H9 (cell line): ENCODE results near the gene FOXK1. TPM values are rescaled to one million over a fixed set of nuclear protein-coding genes. Genes with fewer than 3 reads are reported as not detected.

Experiments
- DNase-seq: peaks from one replicate; pipeline ENCODE4 v3.0.0-alpha.2; 2017
- H2AFZ ChIP-seq: one replicate; pipeline ENCODE4 v1.6.1; 2013; ENCODE audit warnings: mild to moderate bottlenecking, low read length, control low read depth, moderate library complexity
- H2AK5ac ChIP-seq: 2 replicates; pipeline ENCODE4 v1.6.1; 2013; ENCODE audit warnings: low read length, control low read depth, mixed read lengths; ENCODE audit not compliant: insufficient read length
- H2BK120ac ChIP-seq: one replicate; pipeline ENCODE4 v1.6.1; 2013; ENCODE audit warnings: low read depth, mild to moderate bottlenecking, low read length, control low read depth, inconsistent platforms; ENCODE audit not compliant: poor library complexity, severe bottlenecking
- H2BK12ac ChIP-seq: 2 replicates; pipeline ENCODE4 v1.6.1; 2013; ENCODE audit warnings: low read length, control low read depth, mixed read lengths, low read depth; ENCODE audit not compliant: insufficient read length
- H2BK15ac ChIP-seq: 2 replicates; pipeline ENCODE4 v1.6.1; 2013; ENCODE audit warnings: low read depth, low read length, control low read depth
- H2BK20ac ChIP-seq: one replicate; pipeline ENCODE4 v1.6.1; 2013; ENCODE audit warnings: low read depth, mild to moderate bottlenecking, low read length, control low read depth, inconsistent platforms; ENCODE audit not compliant: poor library complexity, severe bottlenecking
- H2BK5ac ChIP-seq: 2 replicates; pipeline ENCODE4 v1.6.1; 2013; ENCODE audit warnings: low read length, control low read depth, mixed read lengths; ENCODE audit not compliant: insufficient read length
- H3K14ac ChIP-seq: 2 replicates; pipeline ENCODE4 v1.6.1; 2013; ENCODE audit warnings: low read length, control low read depth; ENCODE audit not compliant: insufficient read depth
- H3K18ac ChIP-seq: 2 replicates; pipeline ENCODE4 v1.6.1; 2013; ENCODE audit warnings: low read depth, mild to moderate bottlenecking, mixed read lengths, low read length, control low read depth; ENCODE audit not compliant: insufficient read length
- H3K23ac ChIP-seq: 2 replicates; pipeline ENCODE4 v1.6.1; 2013; ENCODE audit warnings: low read length, control low read depth, mixed read lengths, low read depth; ENCODE audit not compliant: insufficient read length
- H3K23me2 ChIP-seq: 2 replicates; pipeline ENCODE4 v1.6.1; 2013; ENCODE audit warnings: low read depth, mild to moderate bottlenecking, mixed read lengths, low read length, control low read depth; ENCODE audit not compliant: insufficient read length, poor library complexity, severe bottlenecking
- H3K27ac ChIP-seq: 2 replicates; pipeline ENCODE4 v1.5.1; 2013; ENCODE audit warnings: low read length, control low read depth, mixed read lengths, low read depth; ENCODE audit not compliant: insufficient read length
- H3K27me3 ChIP-seq: 2 replicates; pipeline ENCODE4 v1.6.1; 2013; ENCODE audit warnings: low read length, control low read depth, inconsistent platforms; ENCODE audit not compliant: insufficient read depth
- H3K4ac ChIP-seq: 2 replicates; pipeline ENCODE4 v1.6.1; 2013; ENCODE audit warnings: low read depth, mild to moderate bottlenecking, control low read depth, inconsistent platforms, low read length, moderate library complexity
- H3K4me1 ChIP-seq: 2 replicates; pipeline ENCODE4 v1.6.1; 2013; ENCODE audit warnings: low read length, control low read depth, inconsistent platforms; ENCODE audit not compliant: insufficient read depth
- H3K4me2 ChIP-seq: 2 replicates; pipeline ENCODE4 v1.6.1; 2013; ENCODE audit warnings: low read length, control low read depth, mixed read lengths; ENCODE audit not compliant: insufficient read length, insufficient read depth
- H3K56ac ChIP-seq: 2 replicates; pipeline ENCODE4 v1.6.1; 2013; ENCODE audit warnings: low read depth, mild to moderate bottlenecking, mixed read lengths, low read length, control low read depth; ENCODE audit not compliant: insufficient read length
- H3K79me1 ChIP-seq: 2 replicates; pipeline ENCODE4 v1.6.1; 2013; ENCODE audit warnings: low read depth, mild to moderate bottlenecking, moderate library complexity, low read length, control low read depth, inconsistent platforms; ENCODE audit not compliant: insufficient read depth, poor library complexity, severe bottlenecking
- H3K79me2 ChIP-seq: 2 replicates; pipeline ENCODE4 v1.6.1; 2013; ENCODE audit warnings: low read length, control low read depth, inconsistent platforms; ENCODE audit not compliant: insufficient read depth
- H3K9ac ChIP-seq: 2 replicates; pipeline ENCODE4 v1.6.1; 2013; ENCODE audit warnings: low read length, control low read depth, mixed read lengths; ENCODE audit not compliant: insufficient read length; ENCODE audit errors: extremely low read depth
- H3K9me3 ChIP-seq: one replicate; pipeline ENCODE4 v1.6.1; 2013; ENCODE audit warnings: low read depth, low read length, inconsistent platforms; ENCODE audit not compliant: control insufficient read depth
- H3T11ph ChIP-seq: one replicate; pipeline ENCODE4 v1.6.1; 2013; ENCODE audit warnings: mild to moderate bottlenecking, low read length, control low read depth, inconsistent platforms
- H4K20me1 ChIP-seq: one replicate; pipeline ENCODE4 v1.6.1; 2013; ENCODE audit not compliant: control insufficient read depth, insufficient read length, insufficient read depth
- H4K5ac ChIP-seq: 2 replicates; pipeline ENCODE4 v1.6.1; 2013; ENCODE audit warnings: low read depth, mild to moderate bottlenecking, mixed read lengths, low read length, control low read depth; ENCODE audit not compliant: insufficient read length
- H4K8ac ChIP-seq: replicated peaks from 2 replicates; pipeline ENCODE4 v1.6.1; 2013; ENCODE audit warnings: low read length, control low read depth, mixed read lengths, low read depth; ENCODE audit not compliant: insufficient read length
- H4K91ac ChIP-seq: 2 replicates; pipeline ENCODE4 v1.6.1; 2013; ENCODE audit warnings: low read depth, mild to moderate bottlenecking, moderate library complexity, mixed read lengths, low read length, control low read depth; ENCODE audit not compliant: insufficient read length
- H3K27ac Mint-ChIP-seq, 3 experiments: 2 replicates in 2 of 3; 3 replicates in 1 of 3; pipeline ENCODE4 v1.8.0; 2020 to 2021; ENCODE audit warnings: mixed read lengths in 3 of 3, mild to moderate bottlenecking in 1 of 3, moderate library complexity in 1 of 3
- H3K27me3 Mint-ChIP-seq: 2 replicates; pipeline ENCODE4 v1.8.0; 2021; ENCODE audit warnings: low read depth, mild to moderate bottlenecking, moderate library complexity, mixed read lengths
- H3K36me3 Mint-ChIP-seq, 3 experiments: 2 replicates in 2 of 3; 3 replicates in 1 of 3; pipeline ENCODE4 v1.8.0; 2020 to 2021; ENCODE audit warnings: low read depth in 3 of 3, mixed read lengths in 3 of 3; ENCODE audit not compliant: insufficient read depth in 1 of 3
- H3K4me1 Mint-ChIP-seq, 2 experiments: 2 replicates each; pipeline ENCODE4 v1.8.0; 2020; ENCODE audit warnings: mixed read lengths in 2 of 2
- H3K4me3 Mint-ChIP-seq, 2 experiments: 2 replicates in 1 of 2; 3 replicates in 1 of 2; pipeline ENCODE4 v1.8.0; 2020 to 2021; ENCODE audit warnings: mild to moderate bottlenecking in 2 of 2, mixed read lengths in 2 of 2, moderate library complexity in 1 of 2
- H3K9me3 Mint-ChIP-seq, 2 experiments: 2 replicates in 1 of 2; 3 replicates in 1 of 2; pipeline ENCODE4 v1.8.0; 2020; ENCODE audit warnings: mild to moderate bottlenecking in 2 of 2, mixed read lengths in 2 of 2, moderate library complexity in 1 of 2
- CTCF ChIP-seq: fragments of 200-600 bp; sonication (generic); conservative IDR thresholded peaks from 3 replicates; pipeline ENCODE4 v1.8.0; 2021; ENCODE audit warnings: antibody characterized with exemption, mild to moderate bottlenecking
- WGBS: extraction: QIAGEN DNeasy Blood & Tissue Kit; methylation state at CpG from one replicate; pipeline ENCODE4 v1.1.7; 2013; ENCODE audit warnings: missing lambda C conversion rate, low lambda C conversion rate, mixed read lengths; ENCODE audit not compliant: insufficient read length; ENCODE audit errors: extremely low coverage; 5-methylcytosine and 5-hydroxymethylcytosine counted together
- total RNA-seq: library from RNA; stranded (reverse); gene quantifications from 2 replicates; pipeline ENCODE4 v1.2.1, GENCODE V29; 2021

FOXK1 gene
- total RNA-seq, 1 experiment from 2014 or later = 14.4 TPM

- no peak overlapping the region for H3K27ac ChIP-seq
- H3K4me2 ChIP-seq = no peak overlapping the region
- Mint-ChIP-seq H3K9me3 (peaks cover 0 to 5% of the 10 kb centered on the region in 2 experiments; a peak in 1 of 5 replicates), H3K27me3 (peaks cover 37% of the 10 kb centered on the region), H3K36me3 (peaks cover 0 to 6% (median 2%) of the 10 kb centered on the region in 3 experiments; a peak in 3 of 7 replicates), H3K4me3 (peak overlapping the region; percentile 65 to 84), H3K27ac (peak overlapping the region in 1 of 3 experiments; percentile 60; a peak in 1 of 7 replicates), H3K4me1 (peaks cover 10 to 12% of the 10 kb centered on the region in 2 experiments)
- H2AFZ ChIP-seq = no peak overlapping the region
- no peak overlapping the region for H2BK120ac ChIP-seq
- H3K56ac ChIP-seq = no peak overlapping the region
- H3K14ac ChIP-seq = no peak overlapping the region; the same call in 1 of the 2 replicates
- H4K91ac ChIP-seq = no peak overlapping the region
- no peak overlapping the region for H3K18ac ChIP-seq
- H2BK20ac ChIP-seq = no peak overlapping the region
- peaks cover 8% of the 10 kb centered on the region; the same call in 1 of the 2 replicates for H3K27me3 ChIP-seq
- no peak for DNase-seq
- H4K20me1 ChIP-seq = no peaks in the 10 kb centered on the region
- no peaks in the 10 kb centered on the region for H3K4me1 ChIP-seq
- TF ChIP-seq CTCF = peak; percentile 23; the same call in 1 of the 3 replicates
- no peak overlapping the region for H2AK5ac ChIP-seq
- no peak overlapping the region for H3T11ph ChIP-seq
- no peak overlapping the region for H4K5ac ChIP-seq
- no peak overlapping the region for H2BK15ac ChIP-seq
- H3K9me3 ChIP-seq = no peaks in the 10 kb centered on the region
- no peak overlapping the region for H3K4ac ChIP-seq
- H3K9ac ChIP-seq = no peak overlapping the region
- 0 out of 2 replicates have a peak, but pooled peaks cover 2% of the 10 kb centered on the region for H3K79me2 ChIP-seq
- no peak overlapping the region for H3K23ac ChIP-seq
- H4K8ac ChIP-seq = no peak overlapping the region
- H2BK12ac ChIP-seq = no peak overlapping the region
- peaks cover 7% of the 10 kb centered on the region for H3K79me1 ChIP-seq
- no CpG with 5 or more reads among the region's 16 CpGs for WGBS
- peaks cover 7% of the 10 kb centered on the region for H3K23me2 ChIP-seq
- H2BK5ac ChIP-seq = no peak overlapping the region
Observed at GRCh38 chr7:4683884-4684565, 1.9 kb downstream of the FOXK1 start.
